ENCODE results near the gene ITIH3. TPM values are rescaled to one million over a fixed set of nuclear protein-coding genes. Genes with fewer than 3 reads are reported as not detected.
A peak's percentile ranks its signal among the peaks of the same experiment; 100 is the strongest.

The ITIH3 gene
- polyA plus RNA-seq, 1 donor from 2014 or later: not detected

- Histone ChIP-seq H4K20me1 (ENCODE audit: insufficient read depth) (no peaks in the 10 kb centered on the region), H3K27ac (ENCODE audit: low read length) (peak overlapping the region; percentile 72), H3K27me3 (ENCODE audit: insufficient read depth, low read depth, low read length) (no peaks in the 10 kb centered on the region), H3K4me3 (ENCODE audit: low read length) (peak overlapping the region; percentile 94), H3K9me2 (ENCODE audit: insufficient read depth, low read length) (no peaks in the 10 kb centered on the region), H3F3A (ENCODE audit: insufficient read depth, low read length, poor library complexity, severe bottlenecking) (no peaks in the 10 kb centered on the region), H3K79me2 (replicated peaks; ENCODE audit: insufficient read depth, low read length) (peaks cover 28% of the 10 kb centered on the region), H3K36me3 (ENCODE audit: insufficient read depth, low read length) (peaks cover 4% of the 10 kb centered on the region), H3K4me2 (ENCODE audit: low read length) (no peak overlapping the region), H3K9ac (ENCODE audit: low read length) (no peak overlapping the region), H3K9me3 (ENCODE audit: low read length) (no peaks in the 10 kb centered on the region), H2AFZ (ENCODE audit: low read depth, low read length) (no peak overlapping the region)
- TF ChIP-seq CTCF (IDR thresholded peaks at IDR 0.05; ENCODE audit: poor library complexity, severe bottlenecking) (no peak), MXI1 (conservative IDR thresholded peaks at IDR 0.05; ENCODE audit: poor library complexity, severe bottlenecking) (no peak), RAD21 (conservative IDR thresholded peaks at IDR 0.05) (no peak), TAF1 (IDR thresholded peaks at IDR 0.05; ENCODE audit: low read depth) (no peak), SMC3 (conservative IDR thresholded peaks at IDR 0.05; ENCODE audit: poor library complexity) (no peak), REST (IDR thresholded peaks at IDR 0.05; ENCODE audit: borderline replicate concordance) (no peak), EP300 (conservative IDR thresholded peaks at IDR 0.05; ENCODE audit: poor library complexity, severe bottlenecking) (no peak), EZH2 (IDR thresholded peaks at IDR 0.05; ENCODE audit: borderline replicate concordance, insufficient read depth, low read length, poor library complexity, severe bottlenecking) (no peak), POLR2AphosphoS5 (IDR thresholded peaks at IDR 0.05) (no peak)
Measured at GRCh38 chr3:52771702-52772101, 22.9 kb upstream of the ITIH3 start.

- H3K27ac ChIP-seq (ENCODE audit: low read length): no peak overlapping the region
- no peaks in the 10 kb centered on the region for H3K9me3 ChIP-seq (ENCODE audit: low read length)
- H3F3A ChIP-seq (ENCODE audit: insufficient read depth, low read length, poor library complexity, severe bottlenecking): no peaks in the 10 kb centered on the region
- H4K20me1 ChIP-seq (ENCODE audit: insufficient read depth): no peaks in the 10 kb centered on the region
- TF ChIP-seq EP300 (conservative IDR thresholded peaks at IDR 0.05; ENCODE audit: poor library complexity, severe bottlenecking) (no peak), REST (IDR thresholded peaks at IDR 0.05; ENCODE audit: borderline replicate concordance) (no peak), TAF1 (IDR thresholded peaks at IDR 0.05; ENCODE audit: low read depth) (no peak), EZH2 (IDR thresholded peaks at IDR 0.05; ENCODE audit: borderline replicate concordance, insufficient read depth, low read length, poor library complexity, severe bottlenecking) (no peak), MXI1 (conservative IDR thresholded peaks at IDR 0.05; ENCODE audit: poor library complexity, severe bottlenecking) (no peak), POLR2AphosphoS5 (IDR thresholded peaks at IDR 0.05) (no peak), CTCF (IDR thresholded peaks at IDR 0.05; ENCODE audit: poor library complexity, severe bottlenecking) (no peak), RAD21 (conservative IDR thresholded peaks at IDR 0.05) (no peak), SMC3 (conservative IDR thresholded peaks at IDR 0.05; ENCODE audit: poor library complexity) (no peak)
- no peak overlapping the region for H3K9ac ChIP-seq (ENCODE audit: low read length)
- no peak overlapping the region for H3K4me3 ChIP-seq (ENCODE audit: low read length)
- H3K79me2 ChIP-seq (replicated peaks; ENCODE audit: insufficient read depth, low read length): peaks cover 19% of the 10 kb centered on the region
- no peak overlapping the region for H3K4me2 ChIP-seq (ENCODE audit: low read length)
- no peak overlapping the region for H2AFZ ChIP-seq (ENCODE audit: low read depth, low read length)
- H3K9me2 ChIP-seq (ENCODE audit: insufficient read depth, low read length): no peaks in the 10 kb centered on the region
- no peaks in the 10 kb centered on the region for H3K36me3 ChIP-seq (ENCODE audit: insufficient read depth, low read length)
- no peaks in the 10 kb centered on the region for H3K27me3 ChIP-seq (ENCODE audit: insufficient read depth, low read depth, low read length)
Measured at GRCh38 chr3:52773361-52774065, 21.1 kb upstream of the ITIH3 start.

All from neural cell (in vitro differentiated cells).